Activated CD4-positive, alpha-beta T cell treated with anti-CD3 and anti-CD28 coated beads for 4 hours (primary cell): ENCODE measurements around the gene TNF.
"Not testable (repeated sequence)": the region's sequence is repeated elsewhere in the genome, so short reads cannot be mapped to it uniquely, and the experiment has no call there.

ENCODE experiments used
- DNase-seq, 2 donors: peaks; one replicate each; pipeline ENCODE4 v3.0.0-alpha.2; 2020

The TNF gene

GRCh38 chr6:31588871-31589650 lies 13.7 kb downstream of the TNF start:
- no peak for DNase-seq

GRCh38 chr6:31590691-31591090 lies 15.3 kb downstream of the TNF start:
- not testable (repeated sequence) for DNase-seq

- DNase-seq, result no peak
Observed at GRCh38 chr6:31592396-31592771, 17.0 kb downstream of the TNF start.

GRCh38 chr6:31597006-31597405 lies 21.6 kb downstream of the TNF start:
- DNase-seq, result peak; percentile 56 to 58

DNA sequence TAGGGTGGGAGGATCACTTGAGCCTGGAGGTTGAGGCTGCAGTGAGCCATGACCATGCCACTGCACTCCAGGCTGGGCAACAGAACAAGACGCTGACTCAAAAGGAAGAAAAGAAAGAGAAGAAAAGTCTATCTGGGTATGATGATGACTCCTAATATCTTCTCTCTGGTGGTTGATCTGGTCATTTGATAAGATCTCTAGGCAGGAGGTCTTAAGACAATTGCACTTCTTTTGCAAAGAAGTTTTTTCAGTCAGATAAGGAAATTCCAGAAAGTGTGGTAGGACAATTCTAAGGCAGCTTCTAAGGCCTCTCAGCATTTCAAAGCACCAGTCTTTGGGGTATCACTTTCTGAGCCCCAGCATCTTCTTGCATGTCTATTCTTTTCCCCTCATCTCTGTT lies 32.0 kb downstream of the TNF start:
- DNase-seq, result no peak

DNA sequence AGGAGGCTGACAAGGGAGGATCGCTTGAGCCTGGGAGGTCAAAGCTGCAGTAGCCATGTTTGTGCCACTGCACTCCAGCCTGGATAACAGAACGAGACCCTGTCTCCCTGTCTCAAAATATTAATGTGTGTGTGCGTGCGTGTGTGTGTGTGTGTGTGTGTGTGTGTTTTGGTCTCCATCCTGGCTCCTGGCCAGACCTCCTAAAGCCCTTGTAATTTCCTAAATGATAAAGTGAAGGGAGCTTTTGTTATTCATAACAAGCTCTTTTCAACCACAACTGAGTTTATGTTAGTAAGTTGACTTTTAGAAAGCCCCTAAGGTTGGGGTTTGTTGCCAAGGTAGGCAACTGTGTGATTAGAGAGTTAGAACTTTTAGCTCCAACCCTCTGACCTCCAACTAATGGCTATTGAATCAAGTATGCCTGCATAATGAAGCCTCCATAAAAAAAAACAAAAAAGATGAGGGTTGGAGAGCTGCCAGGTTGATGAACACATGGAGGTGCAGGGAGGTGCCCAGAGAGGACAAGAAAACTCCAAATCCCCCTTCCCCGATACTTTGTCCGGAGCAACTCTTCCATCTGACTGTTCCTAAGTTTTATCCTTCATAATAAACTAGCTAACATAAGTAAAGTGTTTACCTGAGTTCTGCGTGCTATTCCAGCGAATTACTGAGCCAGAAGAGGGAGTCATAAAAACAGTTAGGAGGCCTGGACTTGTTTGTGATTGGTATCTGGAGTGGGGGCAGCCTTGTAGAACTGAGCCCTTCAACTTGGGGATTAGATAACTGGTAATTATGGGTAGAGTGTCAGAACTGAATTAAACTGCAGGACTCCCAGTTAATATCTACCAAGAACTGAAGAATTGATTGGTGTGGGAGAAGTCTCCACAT lies 34.4 kb downstream of the TNF start:
- no peak for DNase-seq

- no peak for DNase-seq
Observed at GRCh38 chr6:31610968-31611367, 35.6 kb downstream of the TNF start.

- no peak for DNase-seq
Observed at GRCh38 chr6:31614075-31614619, 38.8 kb downstream of the TNF start.

DNA sequence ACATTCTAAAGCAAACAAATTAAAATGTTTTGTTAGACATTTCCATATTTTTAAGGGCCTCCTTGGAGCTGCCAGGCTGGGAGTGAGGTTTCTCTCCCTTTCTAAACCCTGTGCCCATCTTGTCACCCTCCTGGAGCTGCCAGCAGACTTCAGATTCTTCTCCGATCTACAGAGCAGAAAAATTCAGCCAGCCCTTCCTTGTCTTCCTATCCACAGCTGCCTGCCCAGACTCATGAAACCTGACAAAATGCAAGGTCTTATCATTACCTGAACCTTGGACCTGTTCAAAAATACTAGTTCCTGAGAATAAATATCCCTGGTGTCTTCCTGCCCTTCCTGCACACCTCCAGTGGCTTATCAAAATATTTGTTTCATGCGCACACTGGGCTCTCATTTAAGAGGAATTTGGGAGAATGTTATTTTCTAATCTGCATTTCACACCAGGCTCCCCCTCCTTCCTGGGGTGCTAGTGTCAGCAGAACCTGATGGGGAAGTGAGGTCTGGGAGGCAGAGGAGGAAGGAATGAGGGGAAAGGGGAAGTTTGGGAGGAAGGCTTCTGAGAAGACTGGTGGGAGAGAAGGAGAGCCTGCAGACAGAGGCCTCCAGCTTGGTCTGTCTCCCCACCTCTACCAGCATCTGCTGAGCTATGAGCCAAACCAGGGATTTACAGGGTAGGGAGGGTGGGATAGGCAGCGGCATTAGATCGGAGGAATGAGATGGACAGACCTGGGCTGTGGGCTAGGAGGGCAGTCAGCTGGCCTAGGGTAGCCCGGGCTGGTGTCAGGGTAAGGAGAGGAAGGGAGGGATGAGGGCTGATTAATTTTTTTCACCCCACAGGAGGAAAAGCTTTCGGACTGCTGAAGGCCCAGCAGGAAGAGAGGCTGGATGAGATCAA lies 39.6 kb downstream of the TNF start, which contains the start of gene AIF1:
AIF1 (plus strand) TSS at position 551 of the 895 bp plus-strand sequence; CDS start at position 647, 96 bp downstream.
- no peak for DNase-seq

DNA sequence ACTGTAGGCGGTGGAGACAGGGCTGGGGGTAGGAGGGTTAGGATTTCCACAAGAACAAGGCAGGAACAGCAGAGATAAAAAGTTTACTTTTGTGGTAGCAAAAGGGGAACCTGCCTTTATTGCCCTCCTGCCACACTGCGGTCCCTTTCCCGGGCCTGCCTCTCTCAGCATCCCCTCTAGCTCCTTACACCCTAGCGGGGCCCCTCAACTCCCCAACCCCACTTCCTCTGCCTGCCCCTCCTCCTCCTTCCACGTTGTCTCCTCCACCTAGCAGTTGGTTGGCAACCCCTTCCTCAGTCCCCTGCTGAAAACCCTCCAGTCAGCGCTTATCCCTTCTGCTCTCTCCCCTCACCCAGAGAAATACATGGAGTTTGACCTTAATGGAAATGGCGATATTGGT lies 40.4 kb downstream of the TNF start:
- no peak for DNase-seq

DNA sequence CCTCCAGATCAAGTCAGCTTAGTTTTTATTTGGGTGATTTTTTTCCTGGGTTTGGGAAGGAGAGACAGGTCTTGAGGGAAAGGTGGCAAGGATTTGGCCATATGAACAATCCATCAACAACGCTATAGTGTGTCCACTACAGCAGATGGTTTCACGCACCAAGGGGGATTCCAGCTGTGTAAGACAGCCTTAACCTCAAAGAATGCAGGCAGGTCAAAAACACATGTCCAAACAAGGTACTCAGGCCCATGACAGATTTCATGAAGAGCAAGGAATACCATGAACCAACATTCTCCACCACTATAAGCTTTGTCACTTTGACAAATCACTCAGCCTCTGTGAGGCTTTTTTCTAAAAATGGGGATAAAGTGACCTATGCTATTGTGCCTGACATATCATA lies 41.6 kb downstream of the TNF start:
- no peak for DNase-seq

DNA sequence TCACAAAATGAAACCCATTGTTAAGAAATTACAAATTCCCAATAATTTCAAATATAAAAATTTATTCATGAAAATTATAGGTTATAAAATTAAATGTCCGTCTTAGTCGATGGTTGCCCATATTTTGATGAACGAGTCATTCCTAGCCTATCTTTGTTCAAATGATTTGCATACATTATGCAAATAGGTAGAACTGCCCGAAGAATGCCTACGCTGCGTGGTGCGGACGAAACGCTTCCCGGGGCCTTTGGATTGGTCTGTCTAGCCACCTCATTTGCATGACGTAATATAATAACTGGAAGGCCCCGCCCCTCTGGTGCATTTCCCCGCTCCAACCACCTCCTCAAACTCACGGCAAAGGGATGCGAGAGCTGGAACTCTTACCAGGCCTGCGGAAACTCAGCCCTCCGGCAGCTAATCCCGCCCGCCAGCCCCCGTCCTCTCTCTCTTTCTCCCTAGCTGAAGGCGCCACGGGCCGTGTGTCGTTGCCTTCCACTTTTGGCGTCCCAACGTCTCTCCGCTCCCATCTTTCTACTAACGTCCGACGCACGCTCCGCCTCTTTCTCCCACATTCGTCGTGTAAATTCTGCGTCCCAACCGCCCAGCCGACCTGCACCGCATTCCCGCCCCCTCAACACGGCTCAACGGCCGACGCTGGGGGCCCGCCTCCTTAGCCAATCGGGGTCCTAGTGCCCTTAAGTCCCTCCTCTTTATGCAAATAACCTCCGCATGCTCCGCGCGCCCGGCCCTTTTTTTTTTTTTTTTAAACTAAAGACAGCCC lies 44.6 kb downstream of the TNF start:
- DNase-seq, result peak; percentile 91 to 97

- peak; percentile 96 to 97 for DNase-seq
Observed at GRCh38 chr6:31620586-31621319, 45.4 kb downstream of the TNF start, which contains the start of gene PRRC2A. Gene PRRC2A, plus strand, starts transcription at chr6:31620715. Its CDS starts 2,075 bp downstream, at chr6:31622790.

- DNase-seq, result no peak
Observed at GRCh38 chr6:31621320-31621939, 46.1 kb downstream of the TNF start.

DNA sequence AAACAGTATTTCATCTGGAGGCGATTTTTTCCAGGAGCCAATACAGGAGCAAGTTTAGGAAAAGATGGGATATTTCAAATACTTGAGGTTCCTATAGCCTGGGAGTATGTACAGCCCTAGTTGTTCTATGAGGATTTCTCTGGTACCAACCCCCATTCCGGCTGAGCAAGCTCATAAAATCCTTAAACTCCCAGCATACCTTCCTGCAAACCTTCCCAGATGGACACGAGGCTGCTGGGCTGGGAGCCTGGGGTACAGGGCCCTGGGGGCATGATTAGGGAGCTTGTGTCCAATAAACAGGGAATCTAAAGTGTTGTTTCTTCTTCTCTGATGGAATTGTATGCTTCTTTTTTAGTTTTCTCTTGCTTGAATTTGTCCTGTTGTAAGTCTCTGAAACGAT lies 46.6 kb downstream of the TNF start:
- DNase-seq, result no peak

GRCh38 chr6:31622684-31623091 lies 47.3 kb downstream of the TNF start:
- no peak for DNase-seq

DNA sequence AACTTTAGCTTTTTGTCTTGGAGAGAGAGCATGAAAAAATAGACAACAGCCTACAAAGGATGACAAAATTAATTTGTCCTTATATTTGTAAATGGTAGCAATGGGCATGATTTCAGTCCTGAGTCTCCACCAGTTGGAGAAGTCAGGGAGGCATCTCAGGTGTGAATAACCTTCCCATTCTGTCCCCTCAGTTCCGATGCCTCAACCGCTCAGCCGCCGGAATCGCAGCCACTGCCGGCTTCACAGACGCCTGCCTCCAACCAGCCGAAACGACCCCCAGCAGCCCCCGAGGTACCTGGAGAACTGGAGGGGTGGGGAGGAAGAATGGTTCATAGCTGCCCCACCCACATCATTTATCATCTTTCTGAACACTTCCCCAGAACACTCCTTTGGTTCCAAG lies 48.7 kb downstream of the TNF start:
- no peak for DNase-seq

- no peak for DNase-seq
Observed at GRCh38 chr6:31626952-31627351, 51.6 kb downstream of the TNF start.

DNA sequence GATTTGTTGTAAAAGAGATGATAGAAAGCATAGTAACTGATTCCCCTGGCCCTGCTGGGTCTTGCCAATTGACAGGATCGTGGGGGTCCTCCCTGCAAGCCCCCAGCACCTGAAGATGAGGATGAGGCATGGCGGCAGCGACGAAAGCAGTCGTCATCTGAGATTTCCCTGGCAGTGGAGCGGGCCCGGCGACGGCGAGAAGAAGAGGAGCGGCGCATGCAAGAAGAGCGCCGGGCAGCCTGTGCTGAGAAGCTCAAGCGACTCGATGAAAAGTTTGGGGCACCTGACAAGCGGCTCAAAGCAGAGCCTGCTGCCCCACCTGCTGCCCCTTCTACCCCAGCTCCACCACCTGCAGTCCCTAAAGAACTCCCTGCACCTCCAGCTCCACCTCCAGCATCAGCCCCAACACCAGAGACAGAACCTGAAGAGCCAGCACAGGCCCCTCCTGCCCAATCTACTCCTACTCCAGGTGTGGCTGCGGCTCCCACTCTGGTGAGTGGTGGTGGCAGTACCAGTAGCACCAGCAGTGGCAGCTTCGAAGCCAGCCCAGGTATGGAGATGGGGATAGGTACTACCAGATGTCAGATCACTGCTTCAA lies 52.4 kb downstream of the TNF start:
- no peak for DNase-seq
